Loucy (cell line): Measurements from ENCODE around the gene FRMD4A.

Experiments used
- H2AFZ ChIP-seq: fragments of 200-600 bp; sonication (generic); 2 replicates; pipeline ENCODE4 v1.6.0; 2016; ENCODE audit warnings: antibody characterized with exemption, mild to moderate bottlenecking, low read length, moderate library complexity
- H3F3A ChIP-seq: fragments of 200-600 bp; 2 replicates; pipeline ENCODE4 v1.6.0; 2016; ENCODE audit warnings: antibody characterized with exemption, low read depth, mild to moderate bottlenecking
- H3K27me3 ChIP-seq: fragments of 200-600 bp; sonication (generic); 2 replicates; pipeline ENCODE4 v1.6.1; 2014; ENCODE audit warnings: low read length, mild to moderate bottlenecking; ENCODE audit not compliant: insufficient read depth, poor library complexity, severe bottlenecking
- H3K36me3 ChIP-seq: fragments of 200-600 bp; sonication (generic); 2 replicates; pipeline ENCODE4 v1.6.1; 2016; ENCODE audit warnings: low read length; ENCODE audit not compliant: insufficient read depth
- H3K4me1 ChIP-seq: fragments of 200-600 bp; sonication (generic); 2 replicates; pipeline ENCODE4 v1.5.1; 2014; ENCODE audit warnings: low read length, mild to moderate bottlenecking; ENCODE audit not compliant: insufficient read depth, poor library complexity, severe bottlenecking
- H3K4me2 ChIP-seq: fragments of 200-600 bp; sonication (generic); 2 replicates; pipeline ENCODE4 v1.6.0; 2014; ENCODE audit warnings: antibody characterized with exemption, low read length, low read depth, mild to moderate bottlenecking; ENCODE audit not compliant: poor library complexity, severe bottlenecking
- H3K4me3 ChIP-seq: fragments of 200-600 bp; sonication (generic); 2 replicates; pipeline ENCODE4 v1.5.1; 2014; ENCODE audit warnings: low read length, mild to moderate bottlenecking, mixed read lengths; ENCODE audit not compliant: poor library complexity, severe bottlenecking
- H3K79me2 ChIP-seq: fragments of 200-600 bp; sonication (generic); 2 replicates; pipeline ENCODE4 v1.6.1; 2014; ENCODE audit warnings: low read length; ENCODE audit not compliant: insufficient read depth
- H3K9ac ChIP-seq: fragments of 200-600 bp; sonication (generic); 2 replicates; pipeline ENCODE4 v1.6.0; 2014; ENCODE audit warnings: mild to moderate bottlenecking, low read depth, low read length, moderate library complexity; ENCODE audit not compliant: poor library complexity, severe bottlenecking
- H3K9me2 ChIP-seq: fragments of 200-600 bp; sonication (generic); replicated peaks from 2 replicates; pipeline ENCODE4 v1.6.1; 2016; ENCODE audit warnings: low read depth, low read length, mixed read lengths
- H3K9me3 ChIP-seq: fragments of 200-600 bp; sonication (generic); 2 replicates; pipeline ENCODE4 v1.6.1; 2014; ENCODE audit warnings: mild to moderate bottlenecking, antibody characterized with exemption, low read length, low read depth; ENCODE audit not compliant: insufficient read depth
- H4K20me1 ChIP-seq: fragments of 200-600 bp; sonication (generic); 2 replicates; pipeline ENCODE4 v1.6.0; 2014; ENCODE audit warnings: antibody characterized with exemption, low read length, mild to moderate bottlenecking; ENCODE audit not compliant: insufficient read depth, poor library complexity, severe bottlenecking
- EZH2phosphoT487 ChIP-seq: fragments of 200-600 bp; IDR thresholded peaks from 2 replicates; pipeline ENCODE4 v1.6.1; 2018; ENCODE audit warnings: antibody characterized with exemption, mild to moderate bottlenecking, moderate library complexity, borderline replicate concordance
- TF ChIP-seq, protein P1 (sequence below): fragments of 200-600 bp; sonication (generic); conservative IDR thresholded peaks from 2 replicates; pipeline ENCODE4 v1.5.1; 2014; ENCODE audit warnings: mild to moderate bottlenecking, antibody characterized with exemption, low read length

Gene FRMD4A

GRCh38 chr10:13997650-13998049 lies 333.1 kb downstream of the FRMD4A start:
- no peak for TF ChIP-seq EZH2phosphoT487
- TF ChIP-seq, protein P1, sequence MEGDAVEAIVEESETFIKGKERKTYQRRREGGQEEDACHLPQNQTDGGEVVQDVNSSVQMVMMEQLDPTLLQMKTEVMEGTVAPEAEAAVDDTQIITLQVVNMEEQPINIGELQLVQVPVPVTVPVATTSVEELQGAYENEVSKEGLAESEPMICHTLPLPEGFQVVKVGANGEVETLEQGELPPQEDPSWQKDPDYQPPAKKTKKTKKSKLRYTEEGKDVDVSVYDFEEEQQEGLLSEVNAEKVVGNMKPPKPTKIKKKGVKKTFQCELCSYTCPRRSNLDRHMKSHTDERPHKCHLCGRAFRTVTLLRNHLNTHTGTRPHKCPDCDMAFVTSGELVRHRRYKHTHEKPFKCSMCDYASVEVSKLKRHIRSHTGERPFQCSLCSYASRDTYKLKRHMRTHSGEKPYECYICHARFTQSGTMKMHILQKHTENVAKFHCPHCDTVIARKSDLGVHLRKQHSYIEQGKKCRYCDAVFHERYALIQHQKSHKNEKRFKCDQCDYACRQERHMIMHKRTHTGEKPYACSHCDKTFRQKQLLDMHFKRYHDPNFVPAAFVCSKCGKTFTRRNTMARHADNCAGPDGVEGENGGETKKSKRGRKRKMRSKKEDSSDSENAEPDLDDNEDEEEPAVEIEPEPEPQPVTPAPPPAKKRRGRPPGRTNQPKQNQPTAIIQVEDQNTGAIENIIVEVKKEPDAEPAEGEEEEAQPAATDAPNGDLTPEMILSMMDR: no peak
- Histone ChIP-seq H3K4me2 (no peak overlapping the region), H4K20me1 (no peaks in the 10 kb centered on the region), H3K9me3 (no peaks in the 10 kb centered on the region), H3K27me3 (peaks cover 8% of the 10 kb centered on the region), H3K4me3 (no peak overlapping the region), H3F3A (no peaks in the 10 kb centered on the region), H2AFZ (no peak overlapping the region), H3K9ac (no peak overlapping the region), H3K36me3 (no peaks in the 10 kb centered on the region), H3K79me2 (no peaks in the 10 kb centered on the region), H3K4me1 (no peaks in the 10 kb centered on the region), H3K9me2 (no peaks in the 10 kb centered on the region)

GRCh38 chr10:13994932-13995331 lies 335.8 kb downstream of the FRMD4A start:
- no peak overlapping the region for H2AFZ ChIP-seq
- no peaks in the 10 kb centered on the region for H3K36me3 ChIP-seq
- H4K20me1 ChIP-seq: no peaks in the 10 kb centered on the region
- H3K4me2 ChIP-seq: no peak overlapping the region
- no peaks in the 10 kb centered on the region for H3F3A ChIP-seq
- no peaks in the 10 kb centered on the region for H3K9me2 ChIP-seq
- H3K4me3 ChIP-seq: no peak overlapping the region
- H3K9me3 ChIP-seq: no peaks in the 10 kb centered on the region
- H3K9ac ChIP-seq: no peak overlapping the region
- H3K79me2 ChIP-seq: no peaks in the 10 kb centered on the region
- TF ChIP-seq, protein P1: no peak
- TF ChIP-seq EZH2phosphoT487: no peak
- H3K27me3 ChIP-seq: no peaks in the 10 kb centered on the region
- H3K4me1 ChIP-seq: no peaks in the 10 kb centered on the region

GRCh38 chr10:13993673-13994089 lies 337.0 kb downstream of the FRMD4A start:
- no peaks in the 10 kb centered on the region for H3K4me1 ChIP-seq

More at GRCh38 chr10:13993673-13994089, 337.0 kb downstream of the FRMD4A start:
- TF ChIP-seq EZH2phosphoT487: no peak
- TF ChIP-seq, protein P1: no peak
- Histone ChIP-seq H3K9me2 (no peaks in the 10 kb centered on the region), H3K4me3 (no peak overlapping the region), H2AFZ (no peak overlapping the region), H3K4me2 (no peak overlapping the region), H3K9me3 (no peaks in the 10 kb centered on the region), H3K36me3 (no peaks in the 10 kb centered on the region), H3K9ac (no peak overlapping the region), H4K20me1 (no peaks in the 10 kb centered on the region), H3K79me2 (no peaks in the 10 kb centered on the region), H3K27me3 (no peaks in the 10 kb centered on the region), H3F3A (no peaks in the 10 kb centered on the region)
